K562 treated with DMSO at 1 percent for 24 hours (cell line): Measurements from ENCODE around the gene SPSB2. TPM values are rescaled to one million over a fixed set of nuclear protein-coding genes. Genes with fewer than 3 reads are reported as not detected.

Experiments
- total RNA-seq: library from RNA; unstranded; fragments of 300-600 nt; gene quantifications from 2 replicates; pipeline ENCODE4 v1.2.3, GENCODE V29; 2022; ENCODE audit warnings: low read depth; ENCODE audit not compliant: insufficient read depth

The SPSB2 gene, protein sequence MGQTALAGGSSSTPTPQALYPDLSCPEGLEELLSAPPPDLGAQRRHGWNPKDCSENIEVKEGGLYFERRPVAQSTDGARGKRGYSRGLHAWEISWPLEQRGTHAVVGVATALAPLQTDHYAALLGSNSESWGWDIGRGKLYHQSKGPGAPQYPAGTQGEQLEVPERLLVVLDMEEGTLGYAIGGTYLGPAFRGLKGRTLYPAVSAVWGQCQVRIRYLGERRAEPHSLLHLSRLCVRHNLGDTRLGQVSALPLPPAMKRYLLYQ
- 8.9 and 12.1 TPM in 2 replicates for total RNA-seq

DNA sequence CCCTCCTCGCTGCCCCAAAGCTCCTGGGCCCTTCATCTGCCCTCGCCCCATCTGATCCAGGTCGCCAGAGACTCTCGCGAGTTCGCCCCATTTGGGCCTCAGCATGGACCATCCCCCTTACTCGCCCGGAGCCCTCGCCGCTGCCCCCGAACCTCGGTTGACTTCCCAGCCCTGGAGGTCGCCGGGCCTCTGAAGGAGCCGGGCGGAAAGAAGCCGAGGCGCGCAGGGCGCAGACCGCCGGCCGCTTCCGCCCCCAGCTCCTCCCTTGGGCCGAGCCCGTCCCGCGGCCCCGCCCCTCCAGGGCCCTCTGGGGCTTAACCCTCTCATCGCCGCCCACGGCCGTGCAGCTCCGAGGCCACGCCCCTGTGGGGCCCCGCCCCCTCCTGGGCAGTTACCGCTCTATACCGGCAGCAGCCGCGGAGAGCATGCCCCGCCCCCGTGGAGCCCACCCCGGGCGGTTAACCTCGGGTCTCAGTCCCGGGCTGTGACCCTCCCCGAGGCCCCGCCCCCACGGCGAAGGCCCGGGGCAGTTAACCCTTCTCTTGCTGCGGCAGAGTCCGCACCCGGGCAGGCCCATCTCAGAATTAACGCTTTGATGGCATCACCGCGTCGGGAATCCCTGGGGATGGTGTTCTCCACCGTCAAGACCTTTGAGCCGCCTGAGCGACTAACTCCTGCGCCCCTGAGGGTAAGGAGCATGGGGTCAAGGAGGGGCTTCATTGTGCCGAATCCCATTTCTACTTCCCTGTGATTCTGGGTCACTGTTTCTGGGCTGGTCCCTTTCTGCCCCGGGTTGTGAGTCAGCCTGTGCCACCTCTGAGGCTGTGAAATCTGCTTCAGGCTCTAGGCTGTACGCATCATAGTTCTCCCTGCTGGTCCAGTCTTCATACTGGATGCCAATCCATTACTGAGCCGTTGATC is at the start of gene SPSB2:
Gene SPSB2 (minus strand): TSS at position 210 of the 921 bp plus-strand sequence. CDS start 402 bp downstream, outside the sequence.

DNA sequence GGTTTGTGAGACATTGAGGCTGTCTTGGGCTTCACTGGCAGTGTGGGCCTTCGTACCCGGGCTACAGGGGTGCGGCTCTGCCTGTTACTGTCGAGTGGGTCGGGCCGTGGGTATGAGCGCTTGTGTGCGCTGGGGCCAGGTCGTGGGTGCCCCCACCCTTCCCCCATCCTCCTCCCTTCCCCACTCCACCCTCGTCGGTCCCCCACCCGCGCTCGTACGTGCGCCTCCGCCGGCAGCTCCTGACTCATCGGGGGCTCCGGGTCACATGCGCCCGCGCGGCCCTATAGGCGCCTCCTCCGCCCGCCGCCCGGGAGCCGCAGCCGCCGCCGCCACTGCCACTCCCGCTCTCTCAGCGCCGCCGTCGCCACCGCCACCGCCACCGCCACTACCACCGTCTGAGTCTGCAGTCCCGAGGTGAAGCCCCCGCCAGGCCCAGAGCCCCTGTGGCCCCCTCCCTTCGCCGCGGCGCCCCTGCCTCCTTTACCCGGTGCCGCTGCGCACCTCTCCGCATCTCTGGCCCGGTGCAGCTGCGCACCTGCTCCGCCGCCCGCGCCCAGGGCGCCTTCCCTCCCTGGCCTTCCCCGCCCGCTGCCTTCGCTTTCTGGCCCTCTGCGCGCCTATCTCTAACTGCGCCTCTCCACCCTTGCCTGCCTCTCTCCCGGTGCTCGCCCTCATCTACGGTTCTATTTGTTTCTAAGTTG is 41.3 kb upstream of the SPSB2 start, which contains the start of gene ENO2:
Gene ENO2 (plus strand): TSS at position 335 of the 701 bp plus-strand sequence. CDS start 1,253 bp downstream, outside the sequence.

DNA sequence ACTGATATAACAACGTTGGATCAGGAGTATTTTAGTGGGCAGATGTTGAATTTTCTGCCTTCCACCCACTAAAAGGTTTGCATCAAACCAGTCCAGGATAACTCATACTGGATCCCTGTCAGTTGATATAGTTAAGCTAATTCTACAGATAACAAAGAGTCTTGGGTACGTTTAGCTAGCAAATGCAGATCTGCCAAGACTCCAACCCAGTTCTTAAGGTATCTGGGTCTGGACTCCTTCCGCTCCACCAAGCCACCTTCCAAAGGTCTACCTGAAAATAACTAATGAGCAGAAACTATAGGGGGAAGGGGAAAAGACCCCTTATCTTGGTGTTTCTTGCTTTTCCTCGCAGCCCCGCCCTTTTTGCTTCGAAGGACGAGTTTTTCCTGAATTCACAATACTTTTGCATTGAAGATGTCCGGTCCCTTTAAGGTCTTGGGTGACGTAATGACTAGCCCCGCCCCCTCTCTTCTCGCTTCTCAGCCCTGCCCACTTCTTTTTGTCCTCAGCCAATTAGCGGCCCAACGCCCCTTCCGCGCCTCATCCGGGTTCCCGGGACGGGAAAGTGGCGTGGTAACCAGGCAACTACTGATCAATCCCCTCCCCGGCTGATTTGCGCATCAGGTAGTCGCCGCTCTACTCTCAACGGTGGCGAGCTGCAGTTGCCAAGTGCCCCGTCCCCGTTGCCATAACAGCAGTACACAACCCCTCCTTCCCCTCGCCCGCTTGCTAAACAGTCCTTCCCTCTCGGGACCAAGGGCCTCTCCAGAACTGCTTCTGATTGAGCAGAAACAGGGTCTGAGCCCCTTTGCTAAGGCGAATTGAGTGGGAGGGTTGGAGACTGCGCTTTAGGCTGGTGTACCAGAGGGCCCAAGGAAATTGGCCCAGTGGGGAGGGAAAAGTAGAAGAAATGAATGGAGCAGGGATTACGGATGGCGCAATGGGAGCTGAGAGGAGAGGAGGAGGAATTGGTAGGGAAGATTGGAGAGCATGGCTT is 31.5 kb upstream of the SPSB2 start, which contains the start of gene LRRC23:
Gene LRRC23 (plus strand): TSS at position 543 of the 997 bp plus-strand sequence. CDS start 812 bp downstream, outside the sequence.

DNA sequence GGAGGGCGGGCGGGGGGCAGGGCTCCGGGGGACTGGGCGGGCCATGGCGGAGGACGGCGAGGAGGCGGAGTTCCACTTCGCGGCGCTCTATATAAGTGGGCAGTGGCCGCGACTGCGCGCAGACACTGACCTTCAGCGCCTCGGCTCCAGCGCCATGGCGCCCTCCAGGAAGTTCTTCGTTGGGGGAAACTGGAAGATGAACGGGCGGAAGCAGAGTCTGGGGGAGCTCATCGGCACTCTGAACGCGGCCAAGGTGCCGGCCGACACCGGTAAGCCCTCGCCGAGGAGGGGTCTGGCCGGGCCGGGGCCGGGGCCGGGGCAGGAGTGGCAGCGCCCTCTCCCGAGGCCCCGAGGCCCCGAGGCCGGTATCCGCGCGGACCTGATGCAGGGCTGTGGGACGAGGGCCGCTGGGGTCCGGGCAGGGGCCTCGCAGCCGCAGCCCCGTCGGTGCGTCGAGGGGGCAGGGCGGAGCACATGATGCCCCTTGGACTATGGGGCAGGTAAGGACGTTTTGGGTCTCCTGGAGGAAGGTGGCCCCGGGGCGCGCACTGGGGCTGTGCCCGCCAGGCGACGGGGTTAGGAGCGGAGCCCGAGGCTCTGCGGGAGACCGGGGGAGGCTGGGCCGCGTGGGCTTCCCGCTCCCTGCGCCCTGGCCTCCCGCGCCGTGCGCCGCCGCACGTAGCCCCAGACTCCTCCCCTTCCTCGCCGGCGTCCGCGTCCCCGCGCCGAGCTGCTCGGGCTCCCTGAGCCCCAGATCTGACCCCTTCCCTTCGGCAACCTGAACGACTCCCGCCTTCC is 5.5 kb downstream of the SPSB2 start, which contains the start of gene TPI1:
Gene TPI1 (plus strand): TSS at position 119 of the 798 bp plus-strand sequence. CDS start 36 bp downstream, at position 155.

DNA sequence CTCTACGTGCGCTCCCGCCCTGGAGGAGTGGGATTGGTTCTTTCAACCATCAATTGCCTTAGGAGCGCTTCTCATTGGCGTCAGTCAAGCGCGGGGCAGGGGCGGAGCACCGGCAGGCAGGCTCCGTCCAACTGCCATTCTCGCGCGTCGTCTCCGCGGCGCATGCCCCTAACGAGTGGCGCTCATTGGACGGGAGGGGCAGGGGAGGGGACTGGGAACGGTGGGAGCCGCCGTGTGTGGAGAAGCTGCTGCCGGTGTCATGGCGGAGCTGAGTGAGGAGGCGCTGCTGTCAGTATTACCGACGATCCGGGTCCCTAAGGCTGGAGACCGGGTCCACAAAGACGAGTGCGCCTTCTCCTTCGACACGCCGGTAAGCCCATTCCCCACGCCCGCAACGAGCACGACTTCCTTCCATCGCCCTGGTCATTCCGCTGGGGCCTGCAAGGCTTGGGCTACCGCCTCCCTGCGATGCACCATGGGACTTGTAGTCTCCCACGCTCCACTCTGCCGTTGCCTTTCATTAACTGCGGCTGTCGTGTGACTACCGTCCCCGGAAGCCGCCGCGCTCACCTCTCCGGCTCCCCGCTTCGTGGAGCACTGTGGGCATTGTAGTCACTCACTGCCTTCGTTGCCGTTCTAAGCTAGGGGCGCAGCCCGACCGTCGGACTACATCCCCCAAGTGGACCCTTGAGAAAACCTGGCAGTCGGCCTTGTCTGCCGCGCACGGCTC is 21.0 kb downstream of the SPSB2 start, which contains the start of gene USP5:
Gene USP5 (plus strand): TSS at position 230 of the 730 bp plus-strand sequence. CDS start 30 bp downstream, at position 260.

DNA sequence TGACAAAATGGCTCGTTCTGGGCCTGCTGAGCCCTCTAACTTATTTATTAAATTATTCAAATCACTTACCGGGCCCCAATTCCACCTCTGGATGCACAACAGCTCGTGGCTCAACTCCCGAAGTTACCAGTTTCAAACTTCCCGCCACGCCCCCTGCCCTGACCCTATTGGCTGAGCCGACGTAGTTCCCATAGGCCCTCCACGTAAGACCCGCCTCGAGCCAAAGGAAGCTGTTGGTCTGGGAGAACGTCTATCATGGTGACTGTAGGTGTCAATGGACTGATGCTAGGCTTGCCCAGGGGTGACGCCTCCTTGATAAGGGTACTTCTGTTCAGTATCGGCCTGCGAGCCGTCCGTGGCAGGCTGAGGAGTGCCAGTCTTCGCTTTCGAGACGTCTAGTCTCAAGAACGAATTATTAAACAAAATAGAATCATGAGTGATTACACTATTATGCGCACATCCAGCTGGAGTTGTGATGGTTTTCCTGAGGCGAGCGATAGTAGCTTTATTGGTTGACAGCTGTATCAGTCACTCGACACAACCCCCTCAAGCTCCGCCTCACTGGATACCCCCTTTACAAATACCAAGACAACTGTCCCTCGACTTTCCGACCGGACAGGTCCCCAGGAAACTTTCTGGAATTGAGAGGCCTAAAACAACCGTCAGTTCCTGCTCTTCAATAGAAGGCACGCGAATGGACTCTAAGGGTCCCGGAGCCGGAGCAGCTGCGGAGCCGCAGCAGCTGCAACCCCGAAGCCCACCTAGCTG is 21.8 kb downstream of the SPSB2 start, which contains the start of gene CDCA3:
Gene CDCA3 (minus strand): TSS at position 134 of the 768 bp plus-strand sequence. CDS start 334 bp downstream, outside the sequence.

DNA sequence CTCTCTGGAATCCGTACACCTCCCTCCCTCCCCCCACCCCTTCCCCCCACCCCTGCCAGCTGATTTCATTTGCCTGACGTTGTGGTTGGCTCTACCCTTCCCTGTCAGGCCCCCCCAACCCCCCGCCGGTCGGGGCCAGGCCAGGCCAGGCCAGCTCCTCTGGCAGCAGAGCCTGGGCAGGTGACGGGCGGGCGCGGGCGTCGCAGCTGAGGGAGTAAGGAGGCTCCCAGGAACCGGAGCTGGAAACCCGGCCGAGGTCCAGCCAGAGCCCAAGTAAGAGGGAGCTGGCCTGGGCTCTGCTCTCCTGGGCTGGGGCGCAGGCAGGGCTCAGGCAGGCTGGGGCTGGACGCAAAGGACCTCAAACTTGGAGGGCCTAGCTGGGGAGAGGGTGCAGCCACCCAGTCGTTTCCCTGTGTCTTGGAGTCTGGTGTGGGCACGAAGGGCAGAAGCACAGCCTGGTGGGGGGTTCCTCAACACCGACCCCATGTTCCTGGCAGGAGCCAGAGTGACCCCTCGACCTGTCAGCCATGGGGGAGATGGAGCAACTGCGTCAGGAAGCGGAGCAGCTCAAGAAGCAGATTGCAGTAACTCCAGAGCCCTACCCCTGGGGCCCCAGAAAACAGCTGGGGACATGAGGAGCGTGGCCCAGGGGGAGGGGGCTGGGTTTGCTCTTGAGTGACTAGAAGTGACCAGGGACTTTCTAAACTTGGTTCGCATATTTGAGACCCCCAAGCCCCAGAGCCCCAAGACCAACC is 32.2 kb downstream of the SPSB2 start, which contains the start of gene GNB3:
Gene GNB3 (plus strand): TSS at position 165 of the 755 bp plus-strand sequence. CDS start 363 bp downstream, at position 528.

DNA sequence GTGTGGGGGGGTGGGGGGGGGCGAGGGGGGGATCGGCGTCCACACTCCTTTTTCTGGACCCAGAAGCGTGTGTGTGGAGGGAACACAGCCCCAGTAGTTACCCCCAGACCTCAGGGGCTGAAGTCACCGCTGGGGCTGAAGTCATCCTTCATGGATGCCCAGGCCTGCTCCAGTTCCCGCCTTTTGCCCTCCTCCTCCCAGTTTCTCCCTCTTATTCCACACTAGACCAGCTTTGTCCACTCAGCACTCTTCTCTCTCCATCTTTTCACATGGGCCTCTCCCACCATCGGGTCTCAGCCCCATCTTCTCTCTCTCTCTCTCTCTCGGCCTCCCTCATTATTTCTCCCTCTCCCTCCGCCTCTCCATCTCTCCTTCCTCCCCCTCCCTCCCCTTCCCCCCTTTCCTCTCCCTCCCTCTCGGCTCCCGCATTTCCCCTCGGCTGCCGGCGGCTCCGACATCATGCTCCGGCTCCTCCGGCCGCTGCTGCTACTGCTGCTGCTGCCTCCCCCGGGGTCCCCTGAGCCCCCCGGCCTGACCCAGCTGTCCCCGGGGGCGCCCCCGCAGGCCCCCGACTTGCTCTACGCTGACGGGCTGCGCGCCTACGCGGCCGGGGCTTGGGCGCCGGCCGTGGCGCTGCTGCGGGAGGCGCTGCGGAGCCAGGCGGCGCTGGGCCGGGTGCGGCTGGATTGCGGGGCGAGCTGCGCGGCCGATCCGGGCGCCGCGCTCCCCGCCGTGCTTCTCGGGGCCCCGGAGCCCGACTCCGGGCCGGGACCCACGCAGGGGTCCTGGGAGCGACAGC is 44.9 kb downstream of the SPSB2 start, which contains the start of gene P3H3:
Gene P3H3 (plus strand): TSS at position 426 of the 799 bp plus-strand sequence. CDS start 34 bp downstream, at position 460.

DNA sequence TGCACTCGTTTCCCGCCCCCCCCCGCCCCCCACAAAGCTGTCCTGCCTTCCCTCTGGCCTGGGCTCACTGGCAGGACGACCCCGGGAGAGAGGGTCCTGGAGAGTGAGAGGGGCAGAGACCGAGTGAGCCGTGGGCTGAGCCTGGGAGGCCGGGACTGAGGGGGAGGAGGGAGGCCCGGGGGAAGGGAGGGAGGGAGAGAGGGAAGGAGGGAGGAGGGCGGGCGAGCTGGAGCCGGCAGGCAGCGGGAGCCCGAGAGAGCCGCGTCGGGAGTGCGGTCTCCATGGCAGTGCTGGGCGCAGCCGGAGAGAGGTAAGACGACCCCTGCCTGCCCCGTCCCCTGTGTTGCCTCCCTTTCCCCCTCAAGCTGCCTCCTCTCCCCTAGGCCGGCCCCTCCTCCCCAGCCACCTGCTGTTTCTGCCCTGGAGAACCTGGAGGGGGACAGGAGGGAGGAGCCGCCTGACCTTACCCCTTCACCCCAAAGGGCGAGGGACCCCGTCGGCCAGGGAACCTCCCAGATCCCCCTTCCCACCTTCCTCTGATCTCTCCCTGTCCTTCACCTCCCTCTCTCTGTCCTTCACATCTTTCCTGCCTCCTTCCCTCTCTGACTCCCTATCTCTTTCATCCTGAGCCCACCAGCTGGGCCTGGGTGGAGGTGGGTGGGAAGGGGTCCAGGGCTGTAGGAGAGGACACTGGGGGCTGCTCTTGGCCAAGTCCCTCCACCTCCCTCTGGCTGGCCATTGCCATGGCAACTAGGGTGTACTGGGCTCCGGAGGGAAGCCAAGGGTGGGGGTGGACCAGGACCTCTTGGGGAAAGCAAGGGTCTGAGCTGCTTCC is 51.3 kb downstream of the SPSB2 start, which contains the start of gene GPR162:
Gene GPR162 (plus strand): TSS at position 231 of the 835 bp plus-strand sequence. CDS start 2,078 bp downstream, outside the sequence.

Other genes with a start within 250 kb of the SPSB2 start
- 10.7 and 10.8 TPM in 2 replicates for gene LPAR5, start 237.3 kb downstream of the SPSB2 start, total RNA-seq
- gene ACRBP, start 225.9 kb downstream of the SPSB2 start, total RNA-seq: 0.88 and 4.2 TPM in 2 replicates
- gene ING4, start 210.2 kb downstream of the SPSB2 start, total RNA-seq: 29.9 and 30.0 TPM in 2 replicates
- 31.4 and 35.4 TPM in 2 replicates for gene ZNF384, start 183.9 kb downstream of the SPSB2 start, total RNA-seq
- gene PIANP, start 172.5 kb downstream of the SPSB2 start, total RNA-seq: 0.10 TPM in 1 of 2 replicates, not detected in the other
- gene COPS7A, start 149.3 kb downstream of the SPSB2 start, total RNA-seq: 35.9 and 39.5 TPM in 2 replicates
- 177 and 185 TPM in 2 replicates for gene MLF2, start 120.2 kb downstream of the SPSB2 start, total RNA-seq
- gene PTMS, start 106.9 kb downstream of the SPSB2 start, total RNA-seq: 448 and 520 TPM in 2 replicates
- gene LAG3, start 100.8 kb downstream of the SPSB2 start, total RNA-seq: 0.81 and 1.1 TPM in 2 replicates
- gene CD4, start 83.8 kb downstream of the SPSB2 start, total RNA-seq: 0.10 TPM in 1 of 2 replicates, not detected in the other
- gene GPR162, start 51.5 kb downstream of the SPSB2 start, total RNA-seq: 3.4 and 5.0 TPM in 2 replicates
- gene P3H3, start 44.9 kb downstream of the SPSB2 start, total RNA-seq: 16.1 and 17.8 TPM in 2 replicates
- gene GNB3, start 32.4 kb downstream of the SPSB2 start, total RNA-seq: 1.3 and 1.7 TPM in 2 replicates
- 26.4 and 26.9 TPM in 2 replicates for gene CDCA3, start 22.0 kb downstream of the SPSB2 start, total RNA-seq
- 73.2 and 74.7 TPM in 2 replicates for gene USP5, start 21.2 kb downstream of the SPSB2 start, total RNA-seq
- 522 and 527 TPM in 2 replicates for gene TPI1, start 5.8 kb downstream of the SPSB2 start, total RNA-seq
- 7.1 and 9.8 TPM in 2 replicates for gene LRRC23, start 31.5 kb upstream of the SPSB2 start, total RNA-seq
- gene ENO2, start 41.3 kb upstream of the SPSB2 start, total RNA-seq: 36.4 and 37.6 TPM in 2 replicates
- gene ATN1, start 54.7 kb upstream of the SPSB2 start, total RNA-seq: 46.0 and 52.1 TPM in 2 replicates
- not detected in 2 replicates for gene RNU7-1, start 70.5 kb upstream of the SPSB2 start, total RNA-seq
- gene C12orf57, start 70.7 kb upstream of the SPSB2 start, total RNA-seq: 433 and 493 TPM in 2 replicates
- 14.6 and 18.9 TPM in 2 replicates for gene PTPN6, start 78.1 kb upstream of the SPSB2 start, total RNA-seq
- gene PHB2, start 97.4 kb upstream of the SPSB2 start, total RNA-seq: 260 and 269 TPM in 2 replicates
- 17.6 and 18.3 TPM in 2 replicates for gene EMG1, start 97.6 kb upstream of the SPSB2 start, total RNA-seq
- gene LPCAT3, start 145.2 kb upstream of the SPSB2 start, total RNA-seq: 26.2 and 26.8 TPM in 2 replicates
- 1.6 and 2.9 TPM in 2 replicates for gene C1S, start 187.4 kb upstream of the SPSB2 start, total RNA-seq
- gene C1R, start 219.1 kb upstream of the SPSB2 start, total RNA-seq: 2.5 and 3.7 TPM in 2 replicates
- gene C1RL, start 235.9 kb upstream of the SPSB2 start, total RNA-seq: 17.1 and 24.0 TPM in 2 replicates